ENCODE measurements around the gene BLZF1.
"Not testable (repeated sequence)": the region's sequence is repeated elsewhere in the genome, so short reads cannot be mapped to it uniquely, and the experiment has no call there.

- TF ChIP-seq CTCF (IDR thresholded peaks at IDR 0.05; ENCODE audit: low read depth, low read length); POLR2A (IDR thresholded peaks at IDR 0.05; ENCODE audit: extremely low read depth, insufficient read length); MYC (IDR thresholded peaks at IDR 0.05; ENCODE audit: low read depth, low read length): not testable (repeated sequence)
Measured at GRCh38 chr1:169342096-169342495, 25.9 kb upstream of the BLZF1 start.

Measured in NB4 (cell line).